Neuronal stem cell (in vitro differentiated cells): ENCODE results near the gene ANKFN1.

Experiments used
- DNase-seq: peaks from one replicate; pipeline ENCODE4 v3.0.0-alpha.2; 2013; ENCODE audit warnings: low spot score
- H2AFZ ChIP-seq: one replicate; pipeline ENCODE4 v1.6.1; 2013; ENCODE audit warnings: mild to moderate bottlenecking, low read length, inconsistent platforms
- H2AK5ac ChIP-seq: 2 replicates; pipeline ENCODE4 v1.6.1; 2013; ENCODE audit warnings: low read depth, mild to moderate bottlenecking, inconsistent platforms, low read length, moderate library complexity, mixed read lengths
- H2BK120ac ChIP-seq: 2 replicates; pipeline ENCODE4 v1.6.1; 2013; ENCODE audit warnings: low read depth, mild to moderate bottlenecking, inconsistent platforms, low read length, moderate library complexity, mixed read lengths
- H2BK12ac ChIP-seq: one replicate; pipeline ENCODE4 v1.6.1; 2013; ENCODE audit warnings: low read length, inconsistent platforms
- H2BK15ac ChIP-seq: 2 replicates; pipeline ENCODE4 v1.6.1; 2013; ENCODE audit warnings: mild to moderate bottlenecking, low read length, inconsistent platforms, mixed read lengths
- H2BK5ac ChIP-seq: one replicate; pipeline ENCODE4 v1.6.1; 2013; ENCODE audit warnings: inconsistent platforms, mild to moderate bottlenecking, low read length, moderate library complexity
- H3K14ac ChIP-seq: one replicate; pipeline ENCODE4 v1.6.1; 2013; ENCODE audit warnings: low read length, inconsistent platforms
- H3K18ac ChIP-seq: 2 replicates; pipeline ENCODE4 v1.6.1; 2013; ENCODE audit warnings: low read length, inconsistent platforms
- H3K23ac ChIP-seq: 2 replicates; pipeline ENCODE4 v1.6.1; 2013; ENCODE audit warnings: low read depth, mild to moderate bottlenecking, mixed read lengths, low read length, inconsistent platforms; ENCODE audit not compliant: poor library complexity
- H3K27ac ChIP-seq: replicated peaks from 3 replicates; pipeline ENCODE4 v1.5.1; 2013; ENCODE audit warnings: low read length, inconsistent platforms
- H3K27me3 ChIP-seq, 3 experiments: 2 replicates each; pipeline ENCODE4 v1.6.1; 2013; ENCODE audit warnings: low read length in 3 of 3, mild to moderate bottlenecking in 2 of 3, inconsistent platforms in 1 of 3, low read depth in 1 of 3, mixed read lengths in 1 of 3, moderate library complexity in 1 of 3; ENCODE audit not compliant: control insufficient read depth in 3 of 3, insufficient read depth in 3 of 3
- H3K36me3 ChIP-seq, 2 donors: replicated peaks in 1 of 2; 2 replicates each; pipeline ENCODE4 v1.6.1; 2013; ENCODE audit warnings: low read length in 2 of 2; ENCODE audit not compliant: control insufficient read depth in 2 of 2, insufficient read depth in 2 of 2
- H3K4ac ChIP-seq: 2 replicates; pipeline ENCODE4 v1.6.1; 2013; ENCODE audit warnings: inconsistent platforms, mild to moderate bottlenecking, low read length, moderate library complexity
- H3K4me1 ChIP-seq, 2 donors: 1 replicate in 1 of 2; 2 replicates in 1 of 2; pipeline ENCODE4 v1.6.1; 2013; ENCODE audit warnings: low read length in 2 of 2, low read depth in 1 of 2; ENCODE audit not compliant: control insufficient read depth in 2 of 2, insufficient read depth in 1 of 2
- H3K4me2 ChIP-seq: one replicate; pipeline ENCODE4 v1.6.1; 2013; ENCODE audit warnings: mild to moderate bottlenecking, low read length, inconsistent platforms; ENCODE audit not compliant: insufficient read depth, poor library complexity, severe bottlenecking
- H3K4me3 ChIP-seq, 2 donors: 2 replicates each; pipeline ENCODE4 v1.5.1; 2013; ENCODE audit warnings: low read length in 2 of 2, mild to moderate bottlenecking in 2 of 2, inconsistent platforms in 1 of 2, moderate library complexity in 1 of 2
- H3K79me1 ChIP-seq: one replicate; pipeline ENCODE4 v1.6.1; 2013; ENCODE audit warnings: low read depth, mild to moderate bottlenecking, inconsistent platforms, low read length, moderate library complexity
- H3K9ac ChIP-seq: one replicate; pipeline ENCODE4 v1.6.1; 2013; ENCODE audit warnings: mild to moderate bottlenecking, low read depth, low read length, inconsistent platforms; ENCODE audit not compliant: poor library complexity
- H3K9me3 ChIP-seq, 2 donors: replicated peaks in 1 of 2; 2 replicates each; pipeline versions ENCODE3 to v1.6.1; 2013; ENCODE audit warnings: low read length in 2 of 2, mild to moderate bottlenecking in 2 of 2, inconsistent platforms in 1 of 2, low read depth in 1 of 2, mixed read lengths in 1 of 2, moderate library complexity in 1 of 2; ENCODE audit not compliant: control insufficient read depth in 2 of 2, insufficient read depth in 1 of 2
- H4K8ac ChIP-seq: one replicate; pipeline ENCODE4 v1.6.1; 2013; ENCODE audit warnings: low read depth, mild to moderate bottlenecking, inconsistent platforms, low read length, moderate library complexity
- H4K91ac ChIP-seq: one replicate; pipeline ENCODE4 v1.6.1; 2013; ENCODE audit warnings: low read length, low read depth, mild to moderate bottlenecking, inconsistent platforms; ENCODE audit not compliant: poor library complexity
- WGBS, 2 donors: extraction: QIAGEN DNeasy Blood & Tissue Kit; methylation state at CpG; one replicate each; pipeline ENCODE4 v1.1.7; 2013; ENCODE audit warnings: missing lambda C conversion rate in 2 of 2, mixed read lengths in 1 of 2; ENCODE audit not compliant: insufficient read length in 2 of 2, insufficient replicate concordance in 1 of 2; ENCODE audit errors: extremely low coverage in 2 of 2; 5-methylcytosine and 5-hydroxymethylcytosine counted together

The ANKFN1 gene

DNA sequence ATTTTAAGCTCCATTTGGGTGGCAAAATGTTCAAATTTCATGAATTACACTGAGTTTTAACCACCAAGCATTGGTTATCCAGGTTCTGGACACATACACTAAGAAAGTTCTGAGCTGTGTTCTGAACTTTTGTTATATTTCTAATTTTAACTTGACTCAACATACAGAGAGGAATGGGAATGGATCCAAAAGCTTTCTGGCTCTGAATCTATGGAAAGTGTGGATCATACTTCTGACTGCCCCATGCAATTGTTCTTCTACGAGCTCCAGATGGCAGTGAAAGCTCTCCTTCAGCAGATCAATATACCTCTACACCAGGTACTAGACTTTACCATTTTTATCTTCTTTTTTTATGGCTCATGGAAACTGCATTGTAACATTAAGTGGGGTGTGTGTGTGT is 327.2 kb downstream of the ANKFN1 start:
- H3K27me3 ChIP-seq: no peaks in the 10 kb centered on the region
- H4K8ac ChIP-seq: no peak overlapping the region
- no peak overlapping the region for H3K4me2 ChIP-seq
- no peaks in the 10 kb centered on the region for H3K79me1 ChIP-seq
- H3K23ac ChIP-seq: no peak overlapping the region
- no peaks in the 10 kb centered on the region for H3K36me3 ChIP-seq
- no peak overlapping the region for H3K27ac ChIP-seq
- no peak overlapping the region for H4K91ac ChIP-seq
- H2AK5ac ChIP-seq: no peak overlapping the region
- H2BK5ac ChIP-seq: no peak overlapping the region
- H3K9ac ChIP-seq: no peak overlapping the region
- no peak overlapping the region for H3K18ac ChIP-seq
- no peak overlapping the region for H2AFZ ChIP-seq
- H3K9me3 ChIP-seq: no peaks in the 10 kb centered on the region
- H2BK12ac ChIP-seq: no peak overlapping the region
- no CpG with 5 or more reads among the region's 1 CpG for WGBS, 2 donors
- no peak for DNase-seq
- peaks cover 0 to 13% of the 10 kb centered on the region in 2 donors for H3K4me1 ChIP-seq
- H3K4ac ChIP-seq: no peak overlapping the region
- no peak overlapping the region for H3K4me3 ChIP-seq
- H2BK120ac ChIP-seq: no peak overlapping the region
- no peak overlapping the region for H3K14ac ChIP-seq
- no peak overlapping the region for H2BK15ac ChIP-seq

DNA sequence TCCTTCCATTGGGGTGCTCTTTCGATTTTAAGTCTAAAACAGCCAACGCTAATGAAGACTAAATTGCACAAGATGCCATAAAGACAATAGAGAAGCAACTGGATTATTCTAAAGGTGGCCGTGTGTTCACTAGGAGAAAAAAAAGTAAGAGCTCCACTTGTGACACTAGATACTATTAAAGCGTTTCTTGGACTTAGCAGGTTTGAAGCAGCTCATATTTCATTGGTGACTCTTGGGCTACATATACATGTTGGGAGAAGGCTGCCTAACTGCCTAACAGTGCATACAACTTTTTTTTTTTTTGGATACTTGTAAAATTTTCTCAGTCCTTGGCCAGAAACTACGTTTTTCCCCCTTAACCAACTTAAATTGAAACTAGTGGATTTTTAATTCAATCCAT is 328.4 kb downstream of the ANKFN1 start:
- H3K79me1 ChIP-seq: no peaks in the 10 kb centered on the region
- no peak overlapping the region for H3K27ac ChIP-seq
- no peak overlapping the region for H3K4me2 ChIP-seq
- no peak overlapping the region for H2AK5ac ChIP-seq
- H3K18ac ChIP-seq: no peak overlapping the region
- no peaks in the 10 kb centered on the region for H3K36me3 ChIP-seq
- H2BK12ac ChIP-seq: no peak overlapping the region
- peaks cover 0 to 13% of the 10 kb centered on the region in 2 donors for H3K4me1 ChIP-seq
- H2AFZ ChIP-seq: no peak overlapping the region
- no CpG with 5 or more reads among the region's 5 CpGs for WGBS, 2 donors
- no peak overlapping the region for H3K23ac ChIP-seq
- no peak overlapping the region for H2BK120ac ChIP-seq
- no peaks in the 10 kb centered on the region for H3K27me3 ChIP-seq
- no peak overlapping the region for H4K91ac ChIP-seq
- no peak overlapping the region for H3K14ac ChIP-seq
- no peak for DNase-seq
- H2BK15ac ChIP-seq: no peak overlapping the region
- H2BK5ac ChIP-seq: no peak overlapping the region
- no peak overlapping the region for H4K8ac ChIP-seq
- no peak overlapping the region for H3K9ac ChIP-seq
- no peak overlapping the region for H3K4ac ChIP-seq
- H3K4me3 ChIP-seq: no peak overlapping the region
- no peaks in the 10 kb centered on the region for H3K9me3 ChIP-seq

DNA sequence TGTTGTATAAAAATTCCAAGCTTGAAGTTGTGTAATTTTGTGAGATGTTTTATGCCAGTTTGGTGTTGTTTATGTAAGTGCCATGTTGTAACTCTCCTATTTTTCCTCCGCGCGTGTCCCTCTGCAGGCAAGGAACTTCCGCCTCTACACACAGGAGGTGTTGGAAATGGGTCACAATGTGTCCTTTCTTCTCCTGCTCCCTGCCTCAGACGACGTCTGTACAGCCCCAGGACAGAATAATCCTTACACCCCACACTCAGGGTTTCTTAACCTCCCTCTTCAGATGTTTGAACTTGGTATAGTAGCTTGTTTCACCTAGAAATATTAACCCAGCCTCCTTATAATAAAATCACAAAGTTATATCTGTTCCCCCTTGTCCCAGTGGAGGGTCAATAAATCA is 329.0 kb downstream of the ANKFN1 start:
- Histone ChIP-seq H3K36me3 (no peaks in the 10 kb centered on the region), H4K8ac (no peak overlapping the region), H3K23ac (no peak overlapping the region), H2BK5ac (no peak overlapping the region), H3K18ac (no peak overlapping the region), H3K4me1 (peaks cover 0 to 13% of the 10 kb centered on the region in 2 donors), H3K9me3 (no peaks in the 10 kb centered on the region), H3K4ac (no peak overlapping the region), H3K14ac (no peak overlapping the region), H3K9ac (no peak overlapping the region), H2BK120ac (no peak overlapping the region), H3K4me2 (no peak overlapping the region), H3K79me1 (no peaks in the 10 kb centered on the region), H3K27me3 (no peaks in the 10 kb centered on the region), H4K91ac (no peak overlapping the region), H2AK5ac (no peak overlapping the region), H3K27ac (peak overlapping the region; percentile 62), H3K4me3 (no peak overlapping the region), H2BK12ac (no peak overlapping the region), H2AFZ (no peak overlapping the region), H2BK15ac (no peak overlapping the region)
- DNase-seq: no peak
- WGBS, 2 donors: no CpG with 5 or more reads among the region's 6 CpGs

DNA sequence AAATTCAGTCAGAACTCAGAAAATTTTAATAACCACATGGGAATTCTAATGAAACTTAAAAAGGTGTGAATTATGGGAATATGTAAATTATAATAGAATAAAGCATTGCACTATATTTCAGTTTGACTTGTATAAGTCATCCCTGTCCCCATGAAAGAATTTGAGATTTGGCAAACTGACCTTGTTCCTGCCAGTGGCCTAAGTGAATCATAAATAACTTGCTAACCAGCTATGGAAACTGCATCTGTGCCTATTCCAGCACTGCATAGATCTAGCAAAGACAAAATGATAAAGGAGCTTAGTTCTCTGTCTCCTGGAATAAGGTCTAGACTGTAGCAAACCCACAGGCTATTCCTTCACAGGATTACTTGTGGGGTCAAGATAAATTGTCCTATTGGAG is 333.5 kb downstream of the ANKFN1 start:
- Histone ChIP-seq H3K27ac (no peak overlapping the region), H2BK5ac (no peak overlapping the region), H3K4me3 (no peak overlapping the region), H2AK5ac (no peak overlapping the region), H3K23ac (no peak overlapping the region), H3K4me1 (peaks cover 0 to 8% of the 10 kb centered on the region in 2 donors), H4K8ac (no peak overlapping the region), H3K36me3 (no peaks in the 10 kb centered on the region), H2BK15ac (no peak overlapping the region), H2BK12ac (no peak overlapping the region), H3K14ac (no peak overlapping the region), H3K4me2 (no peak overlapping the region), H3K18ac (no peak overlapping the region), H3K79me1 (no peaks in the 10 kb centered on the region), H3K27me3 (no peaks in the 10 kb centered on the region), H2BK120ac (no peak overlapping the region), H3K9me3 (no peaks in the 10 kb centered on the region), H3K4ac (no peak overlapping the region), H3K9ac (no peak overlapping the region), H4K91ac (no peak overlapping the region), H2AFZ (no peak overlapping the region)
- no peak for DNase-seq
